Psoas muscle (tissue), 8 donors: ENCODE data around the gene LRRC73. TPM values are rescaled to one million over a fixed set of nuclear protein-coding genes. Genes with fewer than 3 reads are reported as not detected.

Experiments
- ATAC-seq, 4 donors: fragments of 200-7000 bp; cut with Tn5 transposase; one replicate each; pipeline ENCODE4 v1.9.1; 2020; ENCODE audit warnings: moderate library complexity in 3 of 4, mild to moderate bottlenecking in 2 of 4
- DNase-seq, 2 donors: peaks; one replicate each; pipeline ENCODE4 v3.0.0-alpha.2; 2020
- H3K27ac ChIP-seq: fragments of 200-600 bp; one replicate; pipeline ENCODE4 v1.8.0; 2022
- H3K27me3 ChIP-seq, 3 donors: fragments of 200-600 bp in 1 of 3; one replicate each; pipeline versions ENCODE4 v1.6.1 to v1.8.0; 2013 to 2022; ENCODE audit warnings: low read length in 2 of 3, mild to moderate bottlenecking in 2 of 3, moderate library complexity in 1 of 3; ENCODE audit not compliant: insufficient read depth in 3 of 3
- H3K36me3 ChIP-seq, 2 donors: fragments of 200-600 bp in 1 of 2; one replicate each; pipeline versions ENCODE4 v1.6.1 to v1.8.0; 2013 to 2022; ENCODE audit warnings: low read depth in 1 of 2, mild to moderate bottlenecking in 1 of 2, moderate library complexity in 1 of 2; ENCODE audit not compliant: insufficient read depth in 1 of 2
- H3K4me1 ChIP-seq: fragments of 200-600 bp; one replicate; pipeline ENCODE4 v1.8.0; 2022
- H3K4me3 ChIP-seq: fragments of 200-600 bp; one replicate; pipeline ENCODE4 v1.8.0; 2022; ENCODE audit warnings: mild to moderate bottlenecking
- H3K9me3 ChIP-seq: fragments of 200-600 bp; one replicate; pipeline ENCODE4 v1.8.0; 2022
- WGBS, 3 donors: extraction: QIAGEN DNeasy Blood & Tissue Kit; methylation state at CpG; one replicate each; pipeline versions ENCODE4 v1.1.6 to v1.1.7; 2013; 5-methylcytosine and 5-hydroxymethylcytosine counted together
- intact Hi-C, 2 donors: fragments of 100-400 bp; cut with DNase I; formaldehyde crosslinking; loops; one replicate each; pipeline versions ENCODE4 v1.11.0 to v1.14.2; 2022
- polyA plus RNA-seq, 3 donors: library from polyadenylated mRNA; stranded (reverse); fragments of 200-250 nt; gene quantifications; one replicate each; pipeline ENCODE4 v1.2.3, GENCODE V29; 2013
- total RNA-seq, 4 donors: library from RNA; stranded (reverse); fragmentation: NEBNext Ultra II Directional in 2 of 4; extraction: Animal tissue kit (Norgen Biotek cat#: 25700) in 2 of 4; gene quantifications; one replicate each; pipeline versions ENCODE4 v1.2.1 to v1.2.4, GENCODE V29; 2021 to 2023
- TF ChIP-seq, protein P1 (sequence below): fragments of 200-600 bp; IDR thresholded peaks from one replicate; pipeline ENCODE4 v1.8.0; 2022; ENCODE audit warnings: antibody characterized with exemption
- donor health status: healthy with polysubstance abuse.
- donor health status: DM: no; HTN: no; CAD: no; lungs with moderate emphysema.
- donor health status: Bipolar disorder and iron deficiency.
- donor health status: healthy.
- donor health status: DM: yes; HTN: yes; CAD: no.
- donor health status: DM: no; HTN: no; CAD: no.
- donor health status: DM: no; HTN: no; CAD: no.
- donor health status: DM: yes; HTN: yes; CAD: no.

LRRC73 gene
- total and polyA plus RNA-seq, 7 donors: 0.10 to 0.29 (median 0.23) TPM; not detected in 3

GRCh38 chr6:43492673-43493072 is 17.5 kb downstream of the LRRC73 start:
- no peak overlapping the region for H3K27ac ChIP-seq
- intact Hi-C loops: no loop called here
- no peaks in the 10 kb centered on the region for H3K27me3 ChIP-seq
- ATAC-seq: peak; percentile 52 to 73 (median 66)
- peaks cover 0 to 12% of the 10 kb centered on the region in 2 donors for H3K36me3 ChIP-seq
- 6 to 36% (median 18%) methylated on average over 3 of the region's 3 CpGs for WGBS, 3 donors
- H3K9me3 ChIP-seq: no peaks in the 10 kb centered on the region
- DNase-seq: no peak
- H3K4me3 ChIP-seq: peak overlapping the region; percentile 48
- TF ChIP-seq, protein P1, sequence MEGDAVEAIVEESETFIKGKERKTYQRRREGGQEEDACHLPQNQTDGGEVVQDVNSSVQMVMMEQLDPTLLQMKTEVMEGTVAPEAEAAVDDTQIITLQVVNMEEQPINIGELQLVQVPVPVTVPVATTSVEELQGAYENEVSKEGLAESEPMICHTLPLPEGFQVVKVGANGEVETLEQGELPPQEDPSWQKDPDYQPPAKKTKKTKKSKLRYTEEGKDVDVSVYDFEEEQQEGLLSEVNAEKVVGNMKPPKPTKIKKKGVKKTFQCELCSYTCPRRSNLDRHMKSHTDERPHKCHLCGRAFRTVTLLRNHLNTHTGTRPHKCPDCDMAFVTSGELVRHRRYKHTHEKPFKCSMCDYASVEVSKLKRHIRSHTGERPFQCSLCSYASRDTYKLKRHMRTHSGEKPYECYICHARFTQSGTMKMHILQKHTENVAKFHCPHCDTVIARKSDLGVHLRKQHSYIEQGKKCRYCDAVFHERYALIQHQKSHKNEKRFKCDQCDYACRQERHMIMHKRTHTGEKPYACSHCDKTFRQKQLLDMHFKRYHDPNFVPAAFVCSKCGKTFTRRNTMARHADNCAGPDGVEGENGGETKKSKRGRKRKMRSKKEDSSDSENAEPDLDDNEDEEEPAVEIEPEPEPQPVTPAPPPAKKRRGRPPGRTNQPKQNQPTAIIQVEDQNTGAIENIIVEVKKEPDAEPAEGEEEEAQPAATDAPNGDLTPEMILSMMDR: no peak
- H3K4me1 ChIP-seq: peaks cover 25% of the 10 kb centered on the region

- DNase-seq: peak; percentile 92 to 95
- Histone ChIP-seq H3K4me1 (peaks cover 20% of the 10 kb centered on the region), H3K27ac (no peak overlapping the region), H3K36me3 (peaks cover 0 to 6% of the 10 kb centered on the region in 2 donors), H3K4me3 (peak overlapping the region; percentile 48), H3K9me3 (no peaks in the 10 kb centered on the region), H3K27me3 (no peaks in the 10 kb centered on the region)
- 12 to 17% (median 16%) methylated on average over 10 of the region's 10 CpGs for WGBS, 3 donors
- intact Hi-C loops: no loop called here
- TF ChIP-seq, protein P1: no peak
- ATAC-seq: peak; percentile 88 to 93 (median 92)
Measured at GRCh38 chr6:43491750-43492661, 18.1 kb downstream of the LRRC73 start.

DNA sequence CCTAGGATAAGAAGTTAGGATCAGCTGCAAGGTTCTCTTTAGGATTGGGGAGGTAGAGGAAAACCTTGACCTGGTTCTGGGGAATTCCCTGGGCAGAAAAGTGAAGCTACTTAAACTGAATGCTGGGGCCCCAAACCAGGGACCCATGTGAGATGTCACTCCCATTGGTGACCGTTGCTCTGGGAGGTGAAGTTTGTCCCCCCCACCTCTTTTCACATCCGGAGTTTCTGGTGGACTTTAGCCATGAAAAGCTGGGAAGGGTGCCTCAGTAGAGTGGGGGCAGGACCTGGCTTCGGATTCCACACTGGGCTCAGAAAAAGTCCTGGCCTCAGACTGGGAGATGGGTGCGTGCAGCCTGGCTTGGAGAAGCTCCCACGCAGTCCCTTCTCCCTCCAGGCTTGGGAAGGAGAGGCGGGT is 19.6 kb downstream of the LRRC73 start:
- no peaks in the 10 kb centered on the region for H3K9me3 ChIP-seq
- intact Hi-C loops: no loop called here
- H3K4me3 ChIP-seq: no peak overlapping the region
- no peaks in the 10 kb centered on the region for H3K27me3 ChIP-seq
- H3K27ac ChIP-seq: no peak overlapping the region
- peaks cover 12% of the 10 kb centered on the region for H3K4me1 ChIP-seq
- peaks cover 0 to 6% of the 10 kb centered on the region in 2 donors for H3K36me3 ChIP-seq
- ATAC-seq: no peak
- TF ChIP-seq, protein P1: no peak
- DNase-seq: no peak
- 55 to 68% (median 60%) methylated on average over 6 of the region's 6 CpGs for WGBS, 3 donors

GRCh38 chr6:43489277-43490072 is 20.7 kb downstream of the LRRC73 start:
- Histone ChIP-seq H3K27ac (peak overlapping the region; percentile 70), H3K4me3 (peak overlapping the region; percentile 8), H3K4me1 (peaks cover 3% of the 10 kb centered on the region), H3K27me3 (no peaks in the 10 kb centered on the region), H3K36me3 (peaks cover 0 to 6% of the 10 kb centered on the region in 2 donors), H3K9me3 (no peaks in the 10 kb centered on the region)
- TF ChIP-seq, protein P1: no peak
- no peak for DNase-seq
- 64 to 84% (median 76%) methylated on average over 12 of the region's 12 CpGs for WGBS, 3 donors
- ATAC-seq: no peak
- intact Hi-C loops: no loop called here
